GM23338 (cell line): ENCODE measurements around the gene TPK1. TPM values are rescaled to one million over a fixed set of nuclear protein-coding genes. Genes with fewer than 3 reads are reported as not detected.

ENCODE experiments used
- ATAC-seq: fragments of 200-7000 bp; cut with Tn5 transposase; 3 replicates; pipeline ENCODE4 v1.9.1; 2020
- DNase-seq: peaks from one replicate; pipeline ENCODE4 v3.0.0-alpha.2; 2015; ENCODE audit warnings: low spot score
- H2AFZ ChIP-seq: fragments of 200-600 bp; sonication (generic); 2 replicates; pipeline ENCODE4 v1.8.0; 2016; ENCODE audit warnings: antibody characterized with exemption, mild to moderate bottlenecking, moderate library complexity
- H3F3A ChIP-seq: fragments of 200-600 bp; sonication (generic); replicated peaks from 2 replicates; pipeline ENCODE4 v1.8.0; 2017; ENCODE audit warnings: antibody characterized with exemption, mixed run types, low read depth
- H3K27ac ChIP-seq: fragments of 200-600 bp; sonication (generic); 2 replicates; pipeline ENCODE4 v1.6.1; 2016; ENCODE audit warnings: low read depth
- H3K27me3 ChIP-seq: fragments of 200-600 bp; sonication (generic); 2 replicates; pipeline ENCODE4 v1.8.0; 2016; ENCODE audit warnings: mild to moderate bottlenecking, mixed run types, moderate library complexity; ENCODE audit not compliant: insufficient read depth
- H3K36me3 ChIP-seq: fragments of 200-600 bp; sonication (generic); 2 replicates; pipeline ENCODE4 v1.8.0; 2016; ENCODE audit warnings: mild to moderate bottlenecking; ENCODE audit not compliant: insufficient read depth
- H3K4me1 ChIP-seq: fragments of 200-600 bp; sonication (generic); 2 replicates; pipeline ENCODE4 v1.8.0; 2016; ENCODE audit warnings: mild to moderate bottlenecking, moderate library complexity; ENCODE audit not compliant: insufficient read depth
- H3K4me2 ChIP-seq: fragments of 200-600 bp; sonication (generic); 2 replicates; pipeline ENCODE4 v1.7.1; 2017; ENCODE audit warnings: mixed run types
- H3K4me3 ChIP-seq: fragments of 200-600 bp; sonication (generic); 2 replicates; pipeline ENCODE4 v1.6.1; 2016; ENCODE audit warnings: mixed run types
- H3K79me2 ChIP-seq: fragments of 200-600 bp; sonication (generic); replicated peaks from 2 replicates; pipeline ENCODE4 v1.8.0; 2017; ENCODE audit warnings: mild to moderate bottlenecking; ENCODE audit not compliant: insufficient read depth
- H3K9me2 ChIP-seq: fragments of 200-600 bp; sonication (generic); 2 replicates; pipeline ENCODE4 v1.8.0; 2017; ENCODE audit not compliant: insufficient read depth
- H4K20me1 ChIP-seq: fragments of 200-600 bp; sonication (generic); replicated peaks from 2 replicates; pipeline ENCODE4 v1.8.0; 2017; ENCODE audit warnings: mild to moderate bottlenecking; ENCODE audit not compliant: insufficient read depth
- H3K27ac Mint-ChIP-seq: 2 replicates; pipeline ENCODE4 v1.8.0; 2020; ENCODE audit warnings: inconsistent platforms, mild to moderate bottlenecking, moderate library complexity, mixed read lengths
- H3K27me3 Mint-ChIP-seq: 3 replicates; pipeline ENCODE4 v1.8.0; 2022; ENCODE audit warnings: low read depth, mild to moderate bottlenecking, moderate library complexity, mixed read lengths, inconsistent platforms; ENCODE audit not compliant: insufficient read depth, poor library complexity
- H3K36me3 Mint-ChIP-seq: 3 replicates; pipeline ENCODE4 v1.8.0; 2021; ENCODE audit warnings: low read depth, mild to moderate bottlenecking, inconsistent platforms, moderate library complexity, mixed read lengths
- H3K4me1 Mint-ChIP-seq: 3 replicates; pipeline ENCODE4 v1.8.0; 2020; ENCODE audit warnings: mild to moderate bottlenecking, inconsistent platforms, mixed read lengths
- H3K4me3 Mint-ChIP-seq: 3 replicates; pipeline ENCODE4 v1.8.0; 2021; ENCODE audit warnings: moderate library complexity, mild to moderate bottlenecking, inconsistent platforms, mixed read lengths
- H3K9me3 Mint-ChIP-seq: 3 replicates; pipeline ENCODE4 v1.8.0; 2020; ENCODE audit warnings: moderate library complexity, mild to moderate bottlenecking, inconsistent platforms, mixed read lengths
- EZH2 ChIP-seq: fragments of 200-600 bp; sonication (generic); IDR thresholded peaks from one replicate; pipeline ENCODE4 v1.8.0; 2017; ENCODE audit warnings: antibody characterized with exemption, mild to moderate bottlenecking, low read depth; ENCODE audit not compliant: unreplicated experiment
- EZH2phosphoT487 ChIP-seq: fragments of 200-600 bp; sonication (generic); IDR thresholded peaks from one replicate; pipeline ENCODE4 v1.8.1; 2018; ENCODE audit warnings: antibody characterized with exemption; ENCODE audit not compliant: unreplicated experiment
- NANOG ChIP-seq: IDR thresholded peaks from 2 replicates; pipeline ENCODE4 v1.6.1; 2016; ENCODE audit warnings: antibody characterized with exemption, borderline replicate concordance
- POLR2AphosphoS5 ChIP-seq: IDR thresholded peaks from 2 replicates; pipeline ENCODE4 v1.6.1; 2016; ENCODE audit warnings: antibody characterized with exemption, low read depth
- ZNF114 ChIP-seq: fragments of 250-450 bp; sonication (Bioruptor Pico); IDR thresholded peaks from 2 replicates; pipeline ENCODE4 v1.5.0; 2020; ENCODE audit warnings: mild to moderate bottlenecking, moderate library complexity
- ZNF331 ChIP-seq: fragments of 250-450 bp; sonication (Bioruptor Pico); IDR thresholded peaks from 2 replicates; pipeline ENCODE4 v1.5.0; 2020; ENCODE audit warnings: low read depth, mild to moderate bottlenecking, moderate library complexity
- polyA plus RNA-seq: library from polyadenylated mRNA; unstranded; fragments of >200 nt; fragmentation: Nextera tagmentation; extraction: Ambion mirVana; gene quantifications from 2 replicates; pipeline ENCODE4 v1.2.1, GENCODE V29; 2016
- total RNA-seq: library from RNA; depleted of rRNA; stranded (reverse); fragments of >200 nt; shearing (Covaris generic); gene quantifications from 2 replicates; pipeline ENCODE4 v1.2.3, GENCODE V29; 2014
- TF ChIP-seq, protein P1 (sequence below): fragments of 250-450 bp; sonication (Bioruptor Pico); IDR thresholded peaks from 2 replicates; pipeline ENCODE4 v1.5.0; 2020; ENCODE audit warnings: mild to moderate bottlenecking, moderate library complexity
- TF ChIP-seq, protein P2 (sequence below), 2 experiments: fragments of 200-600 bp in 1 of 2; sonication (generic) in 1 of 2; conservative IDR thresholded peaks; 2 replicates each; pipeline versions ENCODE4 v1.5.1 to v1.6.1; 2016 to 2017; ENCODE audit warnings: antibody characterized with exemption in 2 of 2, low read depth in 2 of 2, mild to moderate bottlenecking in 2 of 2, moderate library complexity in 1 of 2
- TF ChIP-seq, protein P3 (sequence below): IDR thresholded peaks from one replicate; pipeline ENCODE4 v1.6.1; 2018; ENCODE audit warnings: antibody characterized with exemption; ENCODE audit not compliant: unreplicated experiment

TPK1 gene
- total and polyA plus RNA-seq, 2 experiments from 2014 or later: 2.6 to 2.9 TPM

DNA sequence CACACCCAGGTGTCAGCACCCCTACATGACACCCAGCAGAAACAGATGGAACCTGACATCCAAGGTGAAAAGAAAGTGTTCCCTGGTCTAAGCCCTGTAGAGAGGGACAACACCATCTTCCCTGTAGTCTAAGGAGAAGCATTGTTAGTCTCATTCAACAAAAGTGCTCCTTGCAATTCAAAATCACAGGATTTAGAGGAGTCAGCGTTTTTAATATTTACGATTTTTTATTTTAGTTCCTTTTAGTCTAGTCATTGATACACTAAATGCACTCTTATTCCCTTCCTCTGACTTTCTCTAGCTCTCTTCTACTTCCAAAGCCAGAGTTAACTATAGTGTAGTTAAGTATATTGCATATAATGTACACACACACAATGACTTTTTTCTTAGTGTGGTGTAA is 163.0 kb downstream of the TPK1 start (continued):
- TF ChIP-seq, protein P1, sequence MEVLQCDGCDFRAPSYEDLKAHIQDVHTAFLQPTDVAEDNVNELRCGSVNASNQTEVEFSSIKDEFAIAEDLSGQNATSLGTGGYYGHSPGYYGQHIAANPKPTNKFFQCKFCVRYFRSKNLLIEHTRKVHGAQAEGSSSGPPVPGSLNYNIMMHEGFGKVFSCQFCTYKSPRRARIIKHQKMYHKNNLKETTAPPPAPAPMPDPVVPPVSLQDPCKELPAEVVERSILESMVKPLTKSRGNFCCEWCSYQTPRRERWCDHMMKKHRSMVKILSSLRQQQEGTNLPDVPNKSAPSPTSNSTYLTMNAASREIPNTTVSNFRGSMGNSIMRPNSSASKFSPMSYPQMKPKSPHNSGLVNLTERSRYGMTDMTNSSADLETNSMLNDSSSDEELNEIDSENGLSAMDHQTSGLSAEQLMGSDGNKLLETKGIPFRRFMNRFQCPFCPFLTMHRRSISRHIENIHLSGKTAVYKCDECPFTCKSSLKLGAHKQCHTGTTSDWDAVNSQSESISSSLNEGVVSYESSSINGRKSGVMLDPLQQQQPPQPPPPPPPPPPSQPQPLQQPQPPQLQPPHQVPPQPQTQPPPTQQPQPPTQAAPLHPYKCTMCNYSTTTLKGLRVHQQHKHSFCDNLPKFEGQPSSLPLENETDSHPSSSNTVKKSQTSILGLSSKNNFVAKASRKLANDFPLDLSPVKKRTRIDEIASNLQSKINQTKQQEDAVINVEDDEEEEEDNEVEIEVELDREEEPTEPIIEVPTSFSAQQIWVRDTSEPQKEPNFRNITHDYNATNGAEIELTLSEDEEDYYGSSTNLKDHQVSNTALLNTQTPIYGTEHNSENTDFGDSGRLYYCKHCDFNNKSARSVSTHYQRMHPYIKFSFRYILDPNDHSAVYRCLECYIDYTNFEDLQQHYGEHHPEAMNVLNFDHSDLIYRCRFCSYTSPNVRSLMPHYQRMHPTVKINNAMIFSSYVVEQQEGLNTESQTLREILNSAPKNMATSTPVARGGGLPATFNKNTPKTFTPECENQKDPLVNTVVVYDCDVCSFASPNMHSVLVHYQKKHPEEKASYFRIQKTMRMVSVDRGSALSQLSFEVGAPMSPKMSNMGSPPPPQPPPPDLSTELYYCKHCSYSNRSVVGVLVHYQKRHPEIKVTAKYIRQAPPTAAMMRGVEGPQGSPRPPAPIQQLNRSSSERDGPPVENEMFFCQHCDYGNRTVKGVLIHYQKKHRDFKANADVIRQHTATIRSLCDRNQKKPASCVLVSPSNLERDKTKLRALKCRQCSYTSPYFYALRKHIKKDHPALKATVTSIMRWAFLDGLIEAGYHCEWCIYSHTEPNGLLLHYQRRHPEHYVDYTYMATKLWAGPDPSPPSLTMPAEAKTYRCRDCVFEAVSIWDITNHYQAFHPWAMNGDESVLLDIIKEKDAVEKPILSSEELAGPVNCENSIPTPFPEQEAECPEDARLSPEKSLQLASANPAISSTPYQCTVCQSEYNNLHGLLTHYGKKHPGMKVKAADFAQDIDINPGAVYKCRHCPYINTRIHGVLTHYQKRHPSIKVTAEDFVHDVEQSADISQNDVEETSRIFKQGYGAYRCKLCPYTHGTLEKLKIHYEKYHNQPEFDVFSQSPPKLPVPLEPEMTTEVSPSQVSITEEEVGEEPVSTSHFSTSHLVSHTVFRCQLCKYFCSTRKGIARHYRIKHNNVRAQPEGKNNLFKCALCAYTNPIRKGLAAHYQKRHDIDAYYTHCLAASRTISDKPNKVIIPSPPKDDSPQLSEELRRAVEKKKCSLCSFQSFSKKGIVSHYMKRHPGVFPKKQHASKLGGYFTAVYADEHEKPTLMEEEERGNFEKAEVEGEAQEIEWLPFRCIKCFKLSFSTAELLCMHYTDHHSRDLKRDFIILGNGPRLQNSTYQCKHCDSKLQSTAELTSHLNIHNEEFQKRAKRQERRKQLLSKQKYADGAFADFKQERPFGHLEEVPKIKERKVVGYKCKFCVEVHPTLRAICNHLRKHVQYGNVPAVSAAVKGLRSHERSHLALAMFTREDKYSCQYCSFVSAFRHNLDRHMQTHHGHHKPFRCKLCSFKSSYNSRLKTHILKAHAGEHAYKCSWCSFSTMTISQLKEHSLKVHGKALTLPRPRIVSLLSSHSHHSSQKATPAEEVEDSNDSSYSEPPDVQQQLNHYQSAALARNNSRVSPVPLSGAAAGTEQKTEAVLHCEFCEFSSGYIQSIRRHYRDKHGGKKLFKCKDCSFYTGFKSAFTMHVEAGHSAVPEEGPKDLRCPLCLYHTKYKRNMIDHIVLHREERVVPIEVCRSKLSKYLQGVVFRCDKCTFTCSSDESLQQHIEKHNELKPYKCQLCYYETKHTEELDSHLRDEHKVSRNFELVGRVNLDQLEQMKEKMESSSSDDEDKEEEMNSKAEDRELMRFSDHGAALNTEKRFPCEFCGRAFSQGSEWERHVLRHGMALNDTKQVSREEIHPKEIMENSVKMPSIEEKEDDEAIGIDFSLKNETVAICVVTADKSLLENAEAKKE (CRISPR knock-in tag): no peak
- TF ChIP-seq POLR2AphosphoS5 (no peak), NANOG (no peak), ZNF114 (CRISPR knock-in tag) (no peak)

DNA sequence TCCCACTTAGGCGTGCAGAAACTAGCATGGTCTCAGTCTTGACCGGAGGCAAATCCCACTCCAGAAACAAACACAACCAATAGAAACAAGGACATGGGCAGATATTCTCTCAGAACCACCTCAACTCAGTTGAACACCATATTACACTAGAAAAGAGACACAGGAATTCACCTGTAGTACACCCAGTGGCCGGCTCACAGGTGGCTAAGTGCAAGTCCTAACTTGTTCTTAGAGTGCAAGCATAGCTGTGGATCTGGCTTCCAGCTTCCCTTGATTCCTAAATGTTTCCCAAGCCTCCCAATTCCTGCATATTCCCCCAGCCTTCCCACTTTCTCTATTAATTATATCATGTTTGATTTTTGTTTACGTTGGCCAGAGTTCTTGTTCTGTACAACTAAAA is 164.4 kb downstream of the TPK1 start:
- Histone ChIP-seq H3K36me3 (no peaks in the 10 kb centered on the region), H3K27ac (no peak overlapping the region), H4K20me1 (no peaks in the 10 kb centered on the region), H3F3A (no peaks in the 10 kb centered on the region), H3K9me2 (no peaks in the 10 kb centered on the region), H3K4me2 (peak overlapping the region; percentile 32; the same call in 1 of the 2 replicates), H3K27me3 (no peaks in the 10 kb centered on the region), H3K4me1 (peaks cover 19% of the 10 kb centered on the region), H3K4me3 (no peak overlapping the region), H3K79me2 (no peaks in the 10 kb centered on the region), H2AFZ (no peak overlapping the region)
- Mint-ChIP-seq H3K27me3 (peaks cover 2% of the 10 kb centered on the region), H3K27ac (peak overlapping the region; percentile 60), H3K4me3 (no peak overlapping the region), H3K9me3 (no peaks in the 10 kb centered on the region), H3K36me3 (no peaks in the 10 kb centered on the region), H3K4me1 (peaks cover 19% of the 10 kb centered on the region; the same call in 2 of the 3 replicates)
- DNase-seq (peak; percentile 34), ATAC-seq (peak; percentile 76)
- TF ChIP-seq, protein P2, sequence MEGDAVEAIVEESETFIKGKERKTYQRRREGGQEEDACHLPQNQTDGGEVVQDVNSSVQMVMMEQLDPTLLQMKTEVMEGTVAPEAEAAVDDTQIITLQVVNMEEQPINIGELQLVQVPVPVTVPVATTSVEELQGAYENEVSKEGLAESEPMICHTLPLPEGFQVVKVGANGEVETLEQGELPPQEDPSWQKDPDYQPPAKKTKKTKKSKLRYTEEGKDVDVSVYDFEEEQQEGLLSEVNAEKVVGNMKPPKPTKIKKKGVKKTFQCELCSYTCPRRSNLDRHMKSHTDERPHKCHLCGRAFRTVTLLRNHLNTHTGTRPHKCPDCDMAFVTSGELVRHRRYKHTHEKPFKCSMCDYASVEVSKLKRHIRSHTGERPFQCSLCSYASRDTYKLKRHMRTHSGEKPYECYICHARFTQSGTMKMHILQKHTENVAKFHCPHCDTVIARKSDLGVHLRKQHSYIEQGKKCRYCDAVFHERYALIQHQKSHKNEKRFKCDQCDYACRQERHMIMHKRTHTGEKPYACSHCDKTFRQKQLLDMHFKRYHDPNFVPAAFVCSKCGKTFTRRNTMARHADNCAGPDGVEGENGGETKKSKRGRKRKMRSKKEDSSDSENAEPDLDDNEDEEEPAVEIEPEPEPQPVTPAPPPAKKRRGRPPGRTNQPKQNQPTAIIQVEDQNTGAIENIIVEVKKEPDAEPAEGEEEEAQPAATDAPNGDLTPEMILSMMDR (conservative IDR thresholded peaks at IDR 0.05; ENCODE audit: low read depth in 2 of 2): no peak
- TF ChIP-seq EZH2phosphoT487 (no peak), ZNF114 (CRISPR knock-in tag) (no peak), EZH2 (no peak), ZNF331 (CRISPR knock-in tag) (no peak)
- TF ChIP-seq, protein P3, sequence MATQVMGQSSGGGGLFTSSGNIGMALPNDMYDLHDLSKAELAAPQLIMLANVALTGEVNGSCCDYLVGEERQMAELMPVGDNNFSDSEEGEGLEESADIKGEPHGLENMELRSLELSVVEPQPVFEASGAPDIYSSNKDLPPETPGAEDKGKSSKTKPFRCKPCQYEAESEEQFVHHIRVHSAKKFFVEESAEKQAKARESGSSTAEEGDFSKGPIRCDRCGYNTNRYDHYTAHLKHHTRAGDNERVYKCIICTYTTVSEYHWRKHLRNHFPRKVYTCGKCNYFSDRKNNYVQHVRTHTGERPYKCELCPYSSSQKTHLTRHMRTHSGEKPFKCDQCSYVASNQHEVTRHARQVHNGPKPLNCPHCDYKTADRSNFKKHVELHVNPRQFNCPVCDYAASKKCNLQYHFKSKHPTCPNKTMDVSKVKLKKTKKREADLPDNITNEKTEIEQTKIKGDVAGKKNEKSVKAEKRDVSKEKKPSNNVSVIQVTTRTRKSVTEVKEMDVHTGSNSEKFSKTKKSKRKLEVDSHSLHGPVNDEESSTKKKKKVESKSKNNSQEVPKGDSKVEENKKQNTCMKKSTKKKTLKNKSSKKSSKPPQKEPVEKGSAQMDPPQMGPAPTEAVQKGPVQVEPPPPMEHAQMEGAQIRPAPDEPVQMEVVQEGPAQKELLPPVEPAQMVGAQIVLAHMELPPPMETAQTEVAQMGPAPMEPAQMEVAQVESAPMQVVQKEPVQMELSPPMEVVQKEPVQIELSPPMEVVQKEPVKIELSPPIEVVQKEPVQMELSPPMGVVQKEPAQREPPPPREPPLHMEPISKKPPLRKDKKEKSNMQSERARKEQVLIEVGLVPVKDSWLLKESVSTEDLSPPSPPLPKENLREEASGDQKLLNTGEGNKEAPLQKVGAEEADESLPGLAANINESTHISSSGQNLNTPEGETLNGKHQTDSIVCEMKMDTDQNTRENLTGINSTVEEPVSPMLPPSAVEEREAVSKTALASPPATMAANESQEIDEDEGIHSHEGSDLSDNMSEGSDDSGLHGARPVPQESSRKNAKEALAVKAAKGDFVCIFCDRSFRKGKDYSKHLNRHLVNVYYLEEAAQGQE: no peak
